ENCODE data around the gene LUC7L. TPM values are rescaled to one million over a fixed set of nuclear protein-coding genes. Genes with fewer than 3 reads are reported as not detected.

The LUC7L gene
- total RNA-seq, 4 donors from 2014 or later, result 38.4 to 111 (median 43.5) TPM

- intact Hi-C loops (cut with DNase I; ENCODE audit: low total_unique reads), result no loop called here
- H3K4me3 ChIP-seq (ENCODE audit: low read depth, poor library complexity, severe bottlenecking), result no peak overlapping the region
- no peak for DNase-seq (ENCODE audit: low spot score in 2 of 2)
- 68 to 71% methylated on average over 6 of the region's 6 CpGs for WGBS, 2 donors
- no peak for TF ChIP-seq POLR2A (IDR thresholded peaks at IDR 0.05)
- TF ChIP-seq CTCF (IDR thresholded peaks at IDR 0.05), result no peak
Measured at GRCh38 chr16:143047-143446, 86.2 kb downstream of the LUC7L start.

- TF ChIP-seq POLR2A (IDR thresholded peaks at IDR 0.05), result no peak
- TF ChIP-seq CTCF (IDR thresholded peaks at IDR 0.05), result no peak
- intact Hi-C loops (cut with DNase I; ENCODE audit: low total_unique reads), result no loop called here
- DNase-seq (ENCODE audit: low spot score in 2 of 2), result no peak
- WGBS, 2 donors, result 76 to 82% methylated on average over 11 to 12 of the region's 12 CpGs
- H3K4me3 ChIP-seq (ENCODE audit: low read depth, poor library complexity, severe bottlenecking), result no peak overlapping the region
Measured at GRCh38 chr16:142405-142967, 86.8 kb downstream of the LUC7L start.

- WGBS, 2 donors, result 61 to 68% methylated on average over 10 of the region's 10 CpGs
- intact Hi-C loops (cut with DNase I; ENCODE audit: low total_unique reads), result no loop called here
- no peak for TF ChIP-seq POLR2A (IDR thresholded peaks at IDR 0.05)
- no peak for TF ChIP-seq CTCF (IDR thresholded peaks at IDR 0.05)
Measured at GRCh38 chr16:140175-140857, 88.9 kb downstream of the LUC7L start.

More at GRCh38 chr16:140175-140857, 88.9 kb downstream of the LUC7L start:
- no peak overlapping the region for H3K4me3 ChIP-seq (ENCODE audit: low read depth, poor library complexity, severe bottlenecking)
- no peak for DNase-seq (ENCODE audit: low spot score in 2 of 2)

Other genes starting within 250 kb of the LUC7L start
- 1 to 10 TPM; 1.1 to 6.0 (median 3.0) TPM for gene POLR3K, start 175.8 kb downstream of the LUC7L start, total RNA-seq
- 10 to 100 TPM in 3 of 4 donors, 1 to 10 TPM in 1; 6.3 to 12.0 (median 10.4) TPM for gene SNRNP25, start 175.6 kb downstream of the LUC7L start, total RNA-seq
- gene RHBDF1, start 156.8 kb downstream of the LUC7L start, total RNA-seq, result 10 to 100 TPM; 38.6 to 45.9 (median 43.6) TPM
- 10 to 100 TPM; 46.8 to 84.8 (median 61.0) TPM for gene MPG, start 151.2 kb downstream of the LUC7L start, total RNA-seq
- gene NPRL3, start 90.8 kb downstream of the LUC7L start, total RNA-seq, result 10 to 100 TPM; 20.3 to 33.9 (median 23.6) TPM
- not detected for gene HBZ, start 76.8 kb downstream of the LUC7L start, total RNA-seq
- not detected for gene HBM, start 63.5 kb downstream of the LUC7L start, total RNA-seq
- 100 to 1,000 TPM in 1 of 4 donors, 10 to 100 TPM in 2, 1 to 10 TPM in 1; 1.3 to 348 (median 64.4) TPM for gene HBA2, start 56.6 kb downstream of the LUC7L start, total RNA-seq
- gene HBA1, start 52.8 kb downstream of the LUC7L start, total RNA-seq, result 100 to 1,000 TPM in 2 of 4 donors, 10 to 100 TPM in 1, 1 to 10 TPM in 1; 2.5 to 474 (median 180) TPM
- 1 to 10 TPM in 1 of 4 donors, not detected in 3; 1.7 TPM for gene HBQ1, start 49.0 kb downstream of the LUC7L start, total RNA-seq
- 100 to 1,000 TPM in 3 of 4 donors, 10 to 100 TPM in 1; 61.4 to 123 (median 110) TPM for gene FAM234A, start 5.4 kb upstream of the LUC7L start, total RNA-seq
- gene RGS11, start 46.5 kb upstream of the LUC7L start, total RNA-seq, result 1 to 10 TPM in 2 of 4 donors, under 1 TPM in 2; 0.08 to 2.7 (median 1.6) TPM
- not detected for gene ARHGDIG, start 51.1 kb upstream of the LUC7L start, total RNA-seq
- under 1 TPM in 3 of 4 donors, not detected in 1; 0.12 to 0.45 (median 0.23) TPM for gene PDIA2, start 53.7 kb upstream of the LUC7L start, total RNA-seq
- gene AXIN1, start 123.3 kb upstream of the LUC7L start, total RNA-seq, result 10 to 100 TPM; 37.9 to 45.7 (median 40.6) TPM
- gene MRPL28, start 141.1 kb upstream of the LUC7L start, total RNA-seq, result 10 to 100 TPM; 55.1 to 70.8 (median 61.6) TPM
- 10 to 100 TPM; 13.8 to 30.0 (median 19.4) TPM for gene PGAP6, start 152.5 kb upstream of the LUC7L start, total RNA-seq
- gene NME4, start 167.8 kb upstream of the LUC7L start, total RNA-seq, result 10 to 100 TPM; 15.4 to 29.8 (median 19.5) TPM
- gene DECR2, start 172.4 kb upstream of the LUC7L start, total RNA-seq, result 10 to 100 TPM; 14.0 to 21.0 (median 18.8) TPM
- 10 to 100 TPM; 22.1 to 66.3 (median 27.7) TPM for gene RAB11FIP3, start 196.2 kb upstream of the LUC7L start, total RNA-seq

All from lower leg skin (tissue), 4 donors.